GM21528 (cell line): ENCODE data around the gene ARHGEF12.

Experiments
- ATAC-seq: cut with Tn5 transposase; IDR thresholded peaks from one replicate; pipeline ENCODE4 v1.9.1; 2021; ENCODE audit warnings: mild to moderate bottlenecking, moderate library complexity; ENCODE audit not compliant: unreplicated experiment, low FRiP score

ARHGEF12 gene

GRCh38 chr11:120317689-120318480, 18.3 kb upstream of the ARHGEF12 start:
- no peak for ATAC-seq

GRCh38 chr11:120318906-120319305, 17.3 kb upstream of the ARHGEF12 start:
- no peak for ATAC-seq

DNA sequence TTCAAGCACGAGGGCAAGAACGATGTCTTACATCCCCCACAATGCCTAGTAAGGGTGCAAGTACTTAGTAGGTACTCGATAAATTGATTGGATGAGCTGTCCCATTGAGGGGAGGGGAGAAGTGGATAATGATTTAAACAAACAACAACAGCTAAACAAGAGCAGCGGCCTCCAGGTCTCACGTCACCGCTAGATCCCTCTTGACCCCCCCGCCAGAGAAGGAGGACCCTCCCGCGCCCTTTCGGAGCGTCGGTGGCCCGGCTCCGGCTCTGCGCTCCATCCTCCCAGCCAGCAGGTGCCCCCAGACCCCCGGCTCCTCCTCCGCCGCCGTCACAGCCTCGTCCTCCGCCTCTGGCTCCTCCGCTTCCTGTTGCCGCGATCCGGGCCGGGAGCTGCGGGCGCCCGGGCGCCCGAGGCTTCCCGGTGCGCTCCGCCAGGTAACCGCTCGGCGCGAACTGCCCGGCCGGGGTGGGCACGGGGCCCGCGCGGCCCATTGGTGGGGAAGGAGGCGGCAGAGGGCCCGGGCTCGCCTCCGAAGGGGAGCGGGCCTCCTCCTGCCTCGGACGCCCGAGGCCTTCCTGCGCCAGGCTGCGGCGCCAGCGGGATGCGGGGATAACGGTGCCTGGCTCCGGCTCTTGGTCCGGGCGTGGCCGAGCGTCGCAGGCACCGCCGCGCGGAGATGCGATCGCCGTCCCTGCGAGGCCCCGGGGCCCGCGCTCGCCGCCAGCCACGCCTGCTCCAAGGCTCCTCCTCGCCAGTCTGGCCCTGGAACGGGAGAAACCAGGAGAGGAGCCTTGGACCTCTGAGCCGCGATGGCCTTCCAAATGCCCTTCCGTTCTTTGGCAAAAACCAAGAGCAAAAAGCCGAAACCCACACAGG, 11.0 kb upstream of the ARHGEF12 start, which contains the start of gene TLCD5:
TLCD5 (plus strand) TSS at position 368 of the 879 bp plus-strand sequence. CDS start 2,143 bp downstream, outside the sequence.
- ATAC-seq = no peak

DNA sequence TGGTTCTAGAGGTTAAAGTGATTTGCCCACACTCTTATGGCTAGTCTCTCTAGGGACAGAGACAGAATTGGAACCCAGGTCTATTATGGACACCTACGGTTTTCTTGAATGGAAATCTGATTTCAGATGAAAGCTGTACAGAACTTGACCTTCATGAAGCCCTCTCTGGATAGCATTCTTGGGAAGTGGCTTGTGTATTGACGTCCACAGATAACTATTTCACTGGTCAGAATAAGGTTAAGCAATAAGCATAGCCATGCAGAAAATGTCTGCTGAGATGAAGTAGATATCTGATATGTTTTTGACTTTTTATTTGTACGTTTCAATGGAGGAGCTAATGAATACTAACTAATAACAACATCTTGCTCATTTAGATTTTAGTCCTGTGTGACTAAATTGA, 10.0 kb upstream of the ARHGEF12 start:
- ATAC-seq = no peak

GRCh38 chr11:120326845-120327281, 9.3 kb upstream of the ARHGEF12 start:
- ATAC-seq = no peak

DNA sequence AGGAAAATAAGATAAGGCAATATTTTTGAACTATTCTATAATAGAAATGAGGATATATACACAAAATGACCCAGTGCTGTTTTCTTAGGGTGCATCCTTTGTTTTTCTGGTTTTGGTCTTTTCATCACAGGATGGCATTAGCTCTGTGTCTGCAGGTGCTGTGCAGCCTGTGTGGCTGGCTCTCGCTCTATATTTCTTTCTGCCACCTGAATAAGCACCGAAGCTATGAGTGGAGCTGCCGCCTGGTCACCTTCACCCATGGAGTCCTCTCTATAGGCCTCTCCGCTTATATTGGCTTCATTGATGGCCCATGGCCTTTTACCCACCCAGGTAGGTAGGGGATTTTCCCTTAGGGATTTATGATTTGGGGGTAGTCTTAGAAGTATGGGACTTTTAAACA, 8.9 kb upstream of the ARHGEF12 start:
- ATAC-seq = no peak

- no peak for ATAC-seq
Observed at GRCh38 chr11:120329556-120329955, 6.7 kb upstream of the ARHGEF12 start.

DNA sequence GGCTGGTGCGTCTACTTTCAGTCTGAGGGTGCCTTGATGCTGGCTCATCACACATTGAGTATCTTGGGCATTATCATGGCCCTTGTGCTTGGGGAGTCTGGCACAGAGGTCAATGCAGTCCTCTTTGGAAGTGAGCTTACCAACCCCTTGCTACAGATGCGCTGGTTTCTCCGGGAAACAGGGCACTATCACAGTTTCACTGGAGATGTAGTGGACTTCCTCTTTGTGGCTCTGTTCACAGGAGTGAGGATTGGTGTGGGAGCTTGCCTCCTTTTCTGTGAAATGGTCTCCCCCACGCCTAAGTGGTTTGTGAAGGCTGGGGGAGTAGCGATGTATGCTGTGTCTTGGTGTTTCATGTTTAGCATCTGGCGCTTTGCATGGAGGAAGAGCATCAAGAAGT, 6.2 kb upstream of the ARHGEF12 start:
- no peak for ATAC-seq

DNA sequence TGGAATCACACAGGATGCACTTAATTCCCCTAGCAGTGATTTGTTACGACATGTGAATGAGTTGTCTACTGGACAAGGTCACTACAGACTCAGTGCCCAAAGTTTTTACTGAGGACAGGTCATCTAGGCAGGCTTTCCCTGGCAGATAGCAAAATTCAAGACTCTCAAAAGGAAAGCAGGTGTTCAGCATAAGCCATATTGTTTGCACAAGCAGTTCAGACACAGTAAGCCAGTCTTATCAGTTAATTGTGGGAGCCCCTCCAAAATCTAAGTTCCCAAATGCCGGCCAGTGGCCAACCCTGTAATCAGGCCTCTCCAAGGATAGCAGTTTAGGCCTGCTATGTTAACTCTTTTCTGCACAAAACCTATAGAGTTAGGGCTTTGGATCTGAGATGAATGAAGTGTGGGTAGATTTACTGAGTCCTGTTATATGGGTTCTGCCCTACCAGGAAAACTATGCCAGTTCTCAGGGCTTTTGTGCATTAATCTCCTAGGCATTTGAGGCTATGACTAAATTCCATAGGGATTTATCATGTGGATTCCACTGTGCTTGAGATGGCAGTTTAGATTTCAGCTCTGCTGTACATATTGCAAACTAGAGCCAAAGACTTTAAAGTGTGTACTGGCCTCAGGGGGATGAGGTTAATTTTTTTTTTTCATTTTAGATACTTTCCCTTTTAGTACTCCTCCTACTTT, 4.8 kb upstream of the ARHGEF12 start:
- no peak for ATAC-seq

- ATAC-seq = no peak
Observed at GRCh38 chr11:120332822-120333716, 3.1 kb upstream of the ARHGEF12 start.

DNA sequence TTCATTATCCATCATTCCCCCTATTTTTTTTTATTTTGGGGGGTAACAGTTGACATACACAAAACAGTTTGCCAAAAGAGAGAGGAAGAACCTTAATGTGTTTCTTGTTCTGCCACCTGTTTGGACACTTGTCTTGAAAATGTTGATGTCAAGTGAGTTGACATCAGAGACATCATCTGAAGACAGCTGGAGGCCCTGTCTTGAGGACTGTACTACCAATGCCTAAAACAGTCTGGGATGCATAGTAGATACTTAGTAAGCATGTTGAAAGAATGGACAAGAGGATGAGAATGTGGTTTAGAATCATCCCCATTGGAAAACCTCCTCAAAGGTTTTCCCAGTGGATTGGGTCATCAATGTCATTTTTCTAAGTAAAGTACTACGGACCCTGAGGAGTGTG, 2.4 kb upstream of the ARHGEF12 start:
- no peak for ATAC-seq

DNA sequence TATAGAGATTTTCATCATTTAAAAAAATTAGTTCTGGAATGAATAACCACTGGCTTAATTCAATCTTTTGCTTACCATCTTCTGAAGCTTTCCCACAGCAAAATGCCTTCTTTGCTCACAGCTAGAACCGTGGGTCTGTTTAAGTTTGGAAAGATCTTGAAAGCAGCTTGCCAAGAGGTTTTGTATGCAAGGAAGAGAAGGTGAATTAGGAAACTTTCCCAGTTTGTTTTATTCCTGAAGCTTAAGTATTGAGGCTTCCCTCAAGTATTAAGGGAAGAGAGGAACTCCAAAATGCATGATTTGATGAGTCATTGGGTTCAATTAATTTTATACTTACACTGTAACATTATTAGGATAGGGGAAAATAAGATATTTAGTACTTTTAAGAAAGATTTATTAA, 1.9 kb upstream of the ARHGEF12 start:
- no peak for ATAC-seq

GRCh38 chr11:120334894-120335462, 1.2 kb upstream of the ARHGEF12 start:
- no peak for ATAC-seq

DNA sequence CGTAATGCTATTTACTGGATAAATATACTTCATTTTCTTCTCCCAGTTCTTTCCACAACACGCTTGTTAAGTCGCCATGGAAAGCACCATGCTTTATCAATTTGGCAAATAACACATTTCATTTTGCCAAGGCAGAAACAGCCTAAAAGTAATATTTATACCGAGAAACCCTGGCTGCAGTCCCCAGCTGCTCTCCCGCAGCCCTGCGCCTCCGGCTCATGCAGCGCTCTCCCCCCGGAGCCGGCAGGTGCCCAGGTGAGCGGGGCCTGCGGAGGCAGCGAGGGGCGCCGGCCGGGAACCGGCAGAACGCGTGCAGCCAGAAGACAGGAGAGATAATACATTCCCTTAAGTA, 681 bp upstream of the ARHGEF12 start:
- ATAC-seq = peak; percentile 31

GRCh38 chr11:120336641-120337354, 585 bp downstream of the ARHGEF12 start:
- ATAC-seq = peak; percentile 31

GRCh38 chr11:120337355-120338106, 1.3 kb downstream of the ARHGEF12 start:
- no peak for ATAC-seq

DNA sequence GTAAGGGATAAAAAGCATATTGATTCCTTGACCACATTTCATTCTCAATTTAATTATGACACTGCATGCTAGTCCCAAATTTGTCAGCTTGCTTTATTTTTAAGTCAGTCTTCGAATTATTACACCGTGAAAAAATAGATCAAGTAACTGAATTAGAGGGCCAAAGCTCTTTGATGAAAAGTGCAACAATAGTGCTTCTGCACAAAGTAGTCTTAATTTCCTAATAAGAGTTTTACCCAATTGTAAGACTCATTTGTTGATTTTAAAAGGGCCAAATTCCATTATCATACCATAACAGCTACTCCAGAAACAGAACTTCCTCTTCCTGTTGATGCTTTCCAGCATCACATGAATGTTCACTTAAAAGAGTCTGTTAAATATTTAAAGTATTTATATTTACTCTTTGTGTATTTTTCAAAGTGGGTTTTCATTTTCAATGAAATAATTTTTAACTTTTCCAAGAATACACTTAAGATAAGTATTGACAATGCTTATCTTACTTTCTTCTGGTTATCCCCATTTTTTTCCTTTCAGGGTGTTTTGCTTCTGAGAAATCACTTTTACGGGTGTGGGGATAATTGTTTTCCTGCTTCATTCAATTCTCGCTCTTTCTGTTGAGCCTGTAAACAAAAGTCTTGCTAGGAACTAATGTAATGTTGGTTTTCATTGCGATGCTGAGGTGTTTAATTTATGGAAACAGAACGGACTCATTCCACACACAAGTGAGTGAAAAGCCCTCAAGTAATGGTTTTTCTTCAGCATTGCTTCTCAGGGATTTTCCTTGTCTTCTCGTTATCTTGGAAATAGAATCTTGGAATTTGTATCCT, 2.1 kb downstream of the ARHGEF12 start:
- ATAC-seq = no peak
